CD4-positive, alpha-beta T cell treated with Interleukin-6 for 4 hours (primary cell): Measurements from ENCODE around the gene KBTBD12.
"Not testable (repeated sequence)": the region's sequence is repeated elsewhere in the genome, so short reads cannot be mapped to it uniquely, and the experiment has no call there.

Experiments used
- DNase-seq: peaks from one replicate; pipeline ENCODE4 v3.0.0-alpha.2; 2020; ENCODE audit warnings: mixed read lengths

Gene KBTBD12

GRCh38 chr3:127905556-127905955 lies 9.5 kb upstream of the KBTBD12 start:
- DNase-seq: no peak

DNA sequence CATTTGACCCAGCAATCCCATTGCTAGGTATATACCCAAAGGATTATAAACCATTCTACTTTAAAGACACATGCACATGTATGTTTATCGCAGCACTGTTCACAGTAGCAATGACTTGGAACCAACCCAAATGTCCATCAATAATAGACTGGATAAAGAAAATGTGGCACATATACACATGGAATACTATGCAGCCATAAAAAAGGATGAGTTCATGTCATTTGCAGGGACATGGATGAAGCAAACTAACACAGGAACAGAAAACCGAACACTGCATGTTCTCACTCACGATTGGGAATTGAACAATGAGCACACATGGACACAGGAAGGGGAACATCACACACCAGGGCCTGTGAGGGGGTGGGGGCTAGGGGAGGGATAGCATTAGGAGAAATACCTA lies 8.4 kb upstream of the KBTBD12 start:
- DNase-seq: not testable (repeated sequence)

DNA sequence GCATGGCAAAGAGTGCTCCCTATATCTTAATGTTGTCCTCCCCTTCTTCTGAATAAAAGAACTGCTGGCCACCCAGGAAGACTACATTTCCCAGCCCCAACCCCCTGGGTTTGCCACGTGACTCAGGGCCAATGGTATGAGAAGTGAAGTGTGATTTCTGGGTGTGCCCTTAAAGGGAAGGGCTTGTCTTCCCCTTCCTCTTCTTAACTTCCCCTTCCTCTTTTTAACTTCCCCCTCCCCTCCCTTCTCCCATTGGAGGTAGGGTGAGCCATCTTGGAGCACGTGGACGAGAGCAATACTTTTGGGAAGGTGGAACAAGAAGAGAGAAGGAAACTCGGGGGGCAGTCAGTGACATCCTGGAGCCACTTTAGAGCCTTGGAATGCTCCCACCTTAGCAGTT lies 6.8 kb upstream of the KBTBD12 start:
- no peak for DNase-seq

DNA sequence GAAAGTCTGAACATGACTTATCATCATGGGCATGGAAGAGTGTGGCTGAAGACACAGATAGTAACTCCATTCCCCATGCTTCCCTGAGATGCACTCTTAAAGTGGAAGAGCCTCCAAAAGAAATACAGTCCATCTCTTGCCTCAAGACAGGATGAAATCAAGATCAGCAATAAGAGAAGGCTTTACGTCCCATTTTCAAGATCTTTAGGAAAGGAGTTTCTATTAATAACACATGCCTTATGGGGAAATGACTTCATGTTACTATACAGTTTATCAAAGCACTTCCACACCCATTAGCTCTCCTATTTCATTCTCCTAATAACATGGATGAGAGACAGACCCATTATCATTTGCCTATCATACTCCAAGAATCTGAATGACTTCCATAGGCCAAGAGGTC lies 6.1 kb upstream of the KBTBD12 start:
- no peak for DNase-seq

DNA sequence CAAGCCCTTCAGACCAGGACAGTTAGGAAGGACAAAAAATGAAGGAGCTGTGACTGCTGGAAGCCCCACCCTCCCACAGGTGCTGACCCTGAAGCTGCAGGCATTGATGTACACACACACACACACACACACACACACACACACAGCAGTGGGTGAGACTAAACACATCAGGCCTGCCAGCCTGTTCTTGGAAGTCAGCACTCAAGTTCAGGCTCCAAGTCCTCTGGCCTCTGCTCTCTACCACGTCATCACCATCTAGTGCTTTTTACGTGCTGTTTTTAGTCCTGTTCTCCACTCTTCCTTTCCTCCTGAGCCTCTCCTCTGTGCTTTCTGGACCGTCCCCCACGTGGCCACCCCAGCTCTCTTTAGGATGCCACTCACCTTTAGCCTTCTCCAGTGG lies 5.4 kb upstream of the KBTBD12 start:
- DNase-seq: no peak

DNA sequence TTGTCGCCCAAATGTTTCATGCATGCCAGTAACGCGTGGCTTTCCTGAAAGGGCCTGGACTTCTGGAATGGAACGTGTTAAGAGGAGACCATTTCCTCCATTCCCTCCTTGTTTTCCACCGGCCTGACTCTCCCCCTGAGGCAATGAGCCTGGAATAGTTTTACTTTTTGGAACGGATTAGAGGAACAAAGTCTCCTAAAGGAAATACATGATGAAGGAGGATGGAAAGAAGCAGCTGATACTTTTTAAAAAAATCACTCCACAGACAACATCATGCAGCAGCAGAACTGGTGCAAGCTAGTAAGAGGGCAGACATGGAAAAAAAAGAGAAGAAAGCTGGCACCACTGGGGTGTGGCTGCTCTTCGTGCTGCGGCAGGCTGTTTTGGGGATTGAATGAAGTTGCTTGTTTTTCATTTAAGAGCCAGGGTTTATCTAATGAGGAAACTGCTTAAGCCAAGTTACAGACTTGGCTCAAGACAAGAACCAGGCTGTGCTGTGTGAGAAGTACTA lies 3.6 kb upstream of the KBTBD12 start:
- no peak for DNase-seq

DNA sequence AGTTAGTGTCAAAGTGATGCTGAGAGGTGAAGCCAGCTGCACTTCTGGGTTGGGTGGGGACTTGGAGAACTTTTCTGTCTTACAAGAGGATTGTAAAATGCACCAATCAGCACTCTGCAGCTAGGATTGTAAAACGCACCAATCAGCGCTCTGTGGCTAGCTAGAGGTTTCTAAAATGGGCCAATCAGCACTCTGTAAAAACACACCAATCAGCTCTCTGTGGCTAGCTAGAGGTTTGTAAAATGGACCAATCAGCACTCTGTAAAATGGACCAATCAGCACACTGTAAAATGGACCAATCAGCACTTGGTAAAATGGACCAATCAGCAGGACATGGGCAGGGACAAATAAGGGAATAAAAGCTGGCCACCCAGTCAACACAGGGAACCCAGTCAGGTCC lies 1.2 kb upstream of the KBTBD12 start:
- not testable (repeated sequence) for DNase-seq

GRCh38 chr3:127914584-127914983 lies 448 bp upstream of the KBTBD12 start:
- DNase-seq: no peak

- DNase-seq: no peak
These were observed 983 bp downstream of the KBTBD12 start for GRCh38 chr3:127915937-127916493.

DNA sequence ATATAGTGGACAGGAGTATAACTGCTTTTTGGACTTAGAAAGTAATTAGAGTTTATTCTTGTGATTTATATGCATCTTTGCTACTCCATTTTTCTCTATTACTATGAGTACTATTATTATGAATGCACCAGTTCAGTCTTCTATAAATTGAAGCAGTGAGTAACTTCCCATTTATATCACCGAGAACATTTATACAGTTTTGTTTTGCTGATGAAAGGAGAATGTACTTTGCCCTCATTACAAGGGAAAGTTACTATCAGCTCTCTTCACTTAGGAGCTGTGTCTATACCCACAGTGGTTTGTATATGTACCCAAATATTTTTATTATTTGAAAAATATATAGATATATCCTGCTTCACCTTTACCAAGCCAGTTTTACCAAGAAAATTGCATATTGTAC lies 5.7 kb downstream of the KBTBD12 start:
- DNase-seq: no peak

DNA sequence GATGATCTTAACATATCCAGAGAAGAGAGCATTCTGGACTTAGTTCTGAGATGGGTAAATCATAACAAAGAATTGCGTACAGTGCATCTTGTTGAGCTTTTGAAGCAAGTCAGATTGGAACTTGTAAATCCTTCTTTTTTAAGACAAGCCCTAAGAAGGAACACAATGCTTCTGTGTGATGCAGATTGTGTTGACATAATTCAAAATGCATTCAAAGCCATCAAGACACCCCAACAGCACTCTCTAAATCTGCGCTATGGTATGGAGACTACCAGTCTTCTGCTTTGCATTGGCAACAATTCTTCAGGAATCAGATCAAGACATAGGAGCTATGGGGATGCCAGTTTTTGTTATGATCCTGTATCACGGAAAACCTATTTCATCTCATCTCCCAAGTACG lies 8.6 kb downstream of the KBTBD12 start:
- DNase-seq: no peak

DNA sequence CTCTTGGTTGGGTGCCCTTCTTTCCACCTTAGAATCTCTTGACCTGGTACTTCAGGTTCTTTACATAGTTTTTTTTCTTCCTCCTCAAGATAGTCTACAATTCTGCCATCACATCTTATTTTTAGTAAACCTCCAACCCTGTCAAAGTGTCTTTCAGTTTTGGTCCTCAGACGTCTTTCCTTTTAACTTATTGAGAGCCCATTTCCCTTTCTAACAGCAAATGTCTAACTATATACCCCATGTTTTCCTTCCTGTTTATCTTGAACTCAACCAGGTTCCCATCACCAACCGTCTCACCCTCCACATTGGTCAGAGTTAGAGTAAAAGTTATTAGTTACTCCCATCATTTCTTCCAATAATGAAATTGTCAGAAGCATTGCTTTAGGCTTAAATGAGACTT lies 10.4 kb downstream of the KBTBD12 start:
- no peak for DNase-seq

GRCh38 chr3:127927829-127928604 lies 13.0 kb downstream of the KBTBD12 start:
- DNase-seq: no peak

GRCh38 chr3:127929818-127930413 lies 14.9 kb downstream of the KBTBD12 start:
- DNase-seq: no peak

DNA sequence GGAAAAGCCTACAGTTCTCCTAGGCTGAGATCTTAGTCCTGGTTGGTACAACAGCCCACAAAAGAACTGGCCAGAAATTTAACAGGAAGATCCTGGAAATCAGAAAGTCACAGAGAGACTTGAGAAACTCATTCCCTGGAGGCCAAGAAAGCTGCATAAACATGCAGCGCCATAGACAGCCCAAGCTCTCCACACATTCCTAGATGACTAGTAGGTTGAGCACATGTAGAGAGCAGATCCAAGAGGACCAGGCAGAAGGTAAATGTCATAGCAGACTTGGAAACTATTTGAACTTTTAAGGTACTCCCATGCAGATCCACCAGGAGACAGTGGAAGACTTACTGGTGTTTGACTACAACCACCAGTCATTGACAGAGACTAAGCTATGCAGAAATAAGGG lies 18.4 kb downstream of the KBTBD12 start:
- no peak for DNase-seq

- no peak for DNase-seq
These were observed 23.8 kb downstream of the KBTBD12 start for GRCh38 chr3:127938800-127939199.

DNA sequence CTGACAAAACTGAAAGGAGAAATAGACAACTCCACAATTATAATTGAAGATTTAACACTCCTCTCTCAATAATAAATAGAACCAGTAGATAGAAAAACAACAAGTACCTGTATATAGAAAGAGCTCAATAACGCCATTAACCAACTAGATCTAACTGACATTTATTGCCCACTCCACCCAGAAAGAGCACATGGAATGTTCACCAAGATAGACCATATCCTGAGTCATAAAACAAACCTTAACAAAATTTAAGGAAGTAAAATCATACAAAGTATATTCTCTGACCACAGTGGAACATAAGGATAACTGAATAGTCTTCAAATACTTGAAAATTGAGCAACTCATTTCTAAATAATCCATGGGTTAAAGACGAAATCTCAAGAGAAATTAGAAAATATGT lies 25.1 kb downstream of the KBTBD12 start:
- DNase-seq: no peak

GRCh38 chr3:127942613-127943012 lies 27.6 kb downstream of the KBTBD12 start:
- DNase-seq: no peak

- no peak for DNase-seq
These were observed 33.2 kb downstream of the KBTBD12 start for GRCh38 chr3:127948211-127948610.

- no peak for DNase-seq
These were observed 34.5 kb downstream of the KBTBD12 start for GRCh38 chr3:127949446-127950055.

DNA sequence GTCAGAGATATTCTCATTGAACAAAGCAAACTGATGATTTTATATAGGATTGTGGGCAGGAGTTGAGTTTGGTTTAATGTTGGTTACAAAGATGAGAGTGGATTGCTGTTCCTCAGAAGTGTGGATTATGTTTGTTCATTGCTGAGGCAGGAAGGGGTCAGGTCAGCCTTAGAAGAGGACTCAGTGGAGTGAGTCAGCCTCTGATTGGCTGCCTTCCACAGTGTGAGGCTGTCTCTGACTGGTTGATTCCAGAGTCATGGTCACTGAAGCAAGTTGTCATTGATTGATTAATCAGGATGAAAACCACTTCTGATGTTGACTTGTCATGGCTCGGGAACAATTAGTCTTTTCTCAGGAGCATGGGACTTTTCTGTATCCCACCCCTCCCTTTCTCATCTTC lies 36.2 kb downstream of the KBTBD12 start:
- DNase-seq: no peak

- no peak for DNase-seq
These were observed 38.3 kb downstream of the KBTBD12 start for GRCh38 chr3:127953091-127954035.

GRCh38 chr3:127954640-127955039 lies 39.6 kb downstream of the KBTBD12 start:
- no peak for DNase-seq
